Bladder microvascular endothelial cell (primary cell): ENCODE data around the gene ZRANB1. TPM values are rescaled to one million over a fixed set of nuclear protein-coding genes. Genes with fewer than 3 reads are reported as not detected.

Experiments
- total RNA-seq: library from RNA; depleted of rRNA; stranded (reverse); fragments of >200 nt; gene quantifications from 2 replicates; pipeline ENCODE4 v1.2.3, GENCODE V29; 2014

The ZRANB1 gene
- total RNA-seq, result 16.4 and 27.1 TPM in 2 replicates

DNA sequence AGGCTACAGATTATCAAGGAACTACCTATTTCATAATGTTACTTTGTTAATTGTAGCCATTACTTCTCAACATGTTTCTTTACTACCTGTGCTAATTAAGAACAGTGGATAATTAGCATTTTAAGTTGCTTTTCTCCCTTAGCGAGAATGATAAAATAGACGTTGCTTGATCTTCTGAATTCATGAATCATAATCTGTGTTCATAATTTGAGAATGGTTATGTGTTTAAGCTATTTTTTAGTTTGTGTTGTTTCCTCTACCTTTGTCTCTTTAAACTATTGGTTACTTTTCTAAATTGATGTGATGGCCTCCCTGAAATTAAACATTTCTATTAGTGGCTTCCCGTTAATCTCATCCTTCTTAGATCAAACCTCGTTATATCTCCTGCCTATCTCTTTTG is at the start of gene ZRANB1:
Gene ZRANB1 (plus strand): TSS at position 301 of the 400 bp plus-strand sequence. CDS start 371 bp downstream, outside the sequence.

Other genes with a start within 250 kb of the ZRANB1 start
- 16.5 and 24.1 TPM in 2 replicates for gene FAM53B, start 197.7 kb upstream of the ZRANB1 start, total RNA-seq
- 11.3 and 22.4 TPM in 2 replicates for gene EEF1AKMT2, start 150.2 kb upstream of the ZRANB1 start, total RNA-seq
- gene ABRAXAS2, start 140.3 kb upstream of the ZRANB1 start, total RNA-seq, result 9.1 and 13.0 TPM in 2 replicates
- 84.2 and 160 TPM in 2 replicates for gene CTBP2, start 218.4 kb downstream of the ZRANB1 start, total RNA-seq